A549 (cell line): ENCODE data around the gene BCAP31. TPM values are rescaled to one million over a fixed set of nuclear protein-coding genes. Genes with fewer than 3 reads are reported as not detected.
"Not testable (repeated sequence)": the region's sequence is repeated elsewhere in the genome, so short reads cannot be mapped to it uniquely, and the experiment has no call there.

ENCODE experiments used
- ATAC-seq, 2 experiments: fragments of 200-7000 bp in 1 of 2; fragments of >200 bp in 1 of 2; cut with Nextera tagmentation in 1 of 2; cut with Tn5 transposase in 1 of 2; 3 replicates each; pipeline versions ENCODE4 v1.8.0 to v1.9.1; 2018 to 2020; ENCODE audit warnings: mild to moderate bottlenecking in 1 of 2, moderate library complexity in 1 of 2
- CTCF ChIA-PET: fragments of 300-600 bp; sonication (Branson Sonifier 250); formaldehyde crosslinking; extraction: SDS; loops from one replicate; lab custom pipeline; 2021; ENCODE audit warnings: antibody characterized with exemption, inconsistent platforms; lab: Yijun Ruan, JAX
- POLR2A ChIA-PET: fragments of 350-600 bp; formaldehyde crosslinking; extraction: SDS; loops from one replicate; lab custom pipeline; 2021; ENCODE audit warnings: antibody characterized with exemption, inconsistent platforms; lab: Yijun Ruan, JAX
- DNase-seq, 2 experiments: peaks; one replicate each; pipeline versions ENCODE4 v3.0.0 to v3.0.0-alpha.2; 2011 to 2016; ENCODE audit warnings: low read depth in 1 of 2, low spot score in 1 of 2
- FAIRE-seq: peaks from 2 replicates; lab custom pipeline; 2011; peaks lifted over from hg19 to GRCh38; lab: Jason Lieb, UNC
- H3K27ac ChIP-seq, 2 experiments: fragments of >200 bp; sonication (Bioruptor Twin); formaldehyde crosslinking; 3 replicates each; pipeline ENCODE4 v1.5.1; 2016 to 2017
- H3K4me1 ChIP-seq: fragments of >200 bp; sonication (Bioruptor Twin); formaldehyde crosslinking; 3 replicates; pipeline ENCODE4 v1.6.1; 2016
- H3K4me2 ChIP-seq: fragments of >200 bp; sonication (Bioruptor Twin); formaldehyde crosslinking; 3 replicates; pipeline ENCODE4 v1.6.1; 2016
- H3K4me3 ChIP-seq: fragments of >200 bp; sonication (Bioruptor Twin); formaldehyde crosslinking; 3 replicates; pipeline ENCODE4 v1.5.1; 2016
- H3K9me3 ChIP-seq: fragments of >200 bp; sonication (Bioruptor Twin); formaldehyde crosslinking; 3 replicates; pipeline ENCODE4 v1.6.1; 2016
- BHLHE40 ChIP-seq: IDR thresholded peaks from 2 replicates; pipeline ENCODE4 v1.6.1; 2012; ENCODE audit warnings: low read depth, low read length, inconsistent platforms
- EHMT2 ChIP-seq: fragments of 200-600 bp; sonication (generic); IDR thresholded peaks from 2 replicates; pipeline ENCODE4 v1.6.1; 2016; ENCODE audit warnings: antibody characterized with exemption, low read depth, mild to moderate bottlenecking, moderate library complexity
- ESRRA ChIP-seq: fragments of 150-350 bp; IDR thresholded peaks from 2 replicates; pipeline ENCODE4 v1.6.1; 2014; ENCODE audit warnings: mild to moderate bottlenecking, low read length, borderline replicate concordance
- HDAC2 ChIP-seq: fragments of 200-600 bp; sonication (generic); IDR thresholded peaks from 2 replicates; pipeline ENCODE4 v1.6.1; 2016
- HOXB5 ChIP-seq: fragments of 250-450 bp; sonication (Bioruptor Pico); IDR thresholded peaks from 2 replicates; pipeline ENCODE4 v1.5.0; 2020; ENCODE audit warnings: mild to moderate bottlenecking, moderate library complexity
- JUNB ChIP-seq: fragments of >200 bp; sonication (Bioruptor Twin); formaldehyde crosslinking; IDR thresholded peaks from 2 replicates; pipeline ENCODE4 v1.6.1; 2016
- MAZ ChIP-seq: fragments of 150-350 bp; IDR thresholded peaks from 2 replicates; pipeline ENCODE4 v1.6.1; 2014; ENCODE audit warnings: antibody characterized with exemption, low read depth, low read length, borderline replicate concordance
- NPAS2 ChIP-seq: fragments of 250-450 bp; sonication (Bioruptor Pico); IDR thresholded peaks from 2 replicates; pipeline ENCODE4 v1.8.0; 2022; ENCODE audit warnings: mild to moderate bottlenecking, moderate library complexity, borderline replicate concordance
- RARB ChIP-seq: fragments of 250-450 bp; sonication (Bioruptor Pico); IDR thresholded peaks from 2 replicates; pipeline ENCODE4 v1.8.0; 2021; ENCODE audit warnings: mild to moderate bottlenecking, moderate library complexity
- RFX5 ChIP-seq: fragments of 450-650 bp; IDR thresholded peaks from 2 replicates; pipeline ENCODE4 v1.7.1; 2014; ENCODE audit warnings: antibody characterized with exemption, mild to moderate bottlenecking, moderate library complexity
- TP53 ChIP-seq: fragments of 250-450 bp; sonication (Bioruptor Pico); IDR thresholded peaks from 2 replicates; pipeline ENCODE4 v1.5.0; 2021; ENCODE audit warnings: mild to moderate bottlenecking, moderate library complexity
- ZC3H11A ChIP-seq: fragments of 450-650 bp; IDR thresholded peaks from 2 replicates; pipeline ENCODE4 v1.6.1; 2014; ENCODE audit warnings: antibody characterized with exemption, mild to moderate bottlenecking
- ZFP36 ChIP-seq: fragments of 450-650 bp; IDR thresholded peaks from 2 replicates; pipeline ENCODE4 v1.6.1; 2014; ENCODE audit warnings: borderline replicate concordance; ENCODE audit not compliant: partially characterized antibody
- ZSCAN20 ChIP-seq: fragments of 250-450 bp; sonication (Bioruptor Pico); IDR thresholded peaks from 2 replicates; pipeline ENCODE4 v1.8.0; 2022; ENCODE audit warnings: mild to moderate bottlenecking, moderate library complexity
- WGBS: methylation state at CpG from one replicate; pipeline ENCODE4 v1.1.6; 2017; ENCODE audit errors: missing lambda C conversion rate; 5-methylcytosine and 5-hydroxymethylcytosine counted together
- polyA plus RNA-seq, 4 experiments: library from polyadenylated mRNA; depleted of rRNA in 3 of 4; stranded (reverse); fragments of >200 nt; fragmentation: RNase III in 1 of 4; extraction: RNeasy Plus Mini Kit Qiagen cat#74134 plus additional on column Dnase treatment in 1 of 4; gene quantifications; 2 replicates in 3 of 4; 3 replicates in 1 of 4; pipeline ENCODE4 v1.2.3, GENCODE V29; 2011 to 2017
- TF ChIP-seq, protein P1 (sequence below): fragments of 250-450 bp; sonication (Bioruptor Pico); IDR thresholded peaks from 2 replicates; pipeline ENCODE4 v1.5.0; 2020; ENCODE audit warnings: low read depth, mild to moderate bottlenecking, moderate library complexity
- TF ChIP-seq, protein P2 (sequence below): fragments of 200-600 bp; sonication (generic); IDR thresholded peaks from 2 replicates; pipeline ENCODE4 v1.6.1; 2016; ENCODE audit warnings: antibody characterized with exemption, mild to moderate bottlenecking, moderate library complexity

Gene BCAP31
- polyA plus RNA-seq, 2 of the 4 experiments (the other 2 are of a cell fraction): 217 to 349 TPM

DNA sequence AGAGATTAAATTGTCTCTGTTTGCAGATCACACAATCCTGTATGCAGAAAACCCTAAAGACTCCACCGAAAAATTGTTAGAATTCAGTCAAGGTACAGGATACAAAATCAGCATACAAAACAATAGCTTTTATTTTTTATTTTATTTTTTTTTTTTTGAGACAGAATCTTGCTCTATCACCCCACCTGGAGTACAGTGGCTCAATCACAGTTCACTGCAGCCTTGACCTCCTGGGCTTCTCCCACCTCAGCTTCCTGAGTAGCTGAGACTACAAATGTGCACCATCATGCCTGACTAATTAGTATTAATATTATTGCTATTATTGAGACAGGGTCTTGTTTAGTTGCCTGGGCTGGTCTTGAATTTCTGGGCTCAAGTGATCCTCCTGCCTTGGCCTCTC, 30.9 kb upstream of the BCAP31 start:
- no peak for DNase-seq
- Histone ChIP-seq H3K27ac (no peak overlapping the region), H3K4me2 (no peak overlapping the region), H3K9me3 (peaks cover 9% of the 10 kb centered on the region), H3K4me3 (no peak overlapping the region), H3K4me1 (no peaks in the 10 kb centered on the region)
- FAIRE-seq: no peak
- WGBS: 47% methylated on average over 1 of the region's 1 CpG
- ATAC-seq: no peak
- ChIA-PET CTCF (interaction anchor here (1.5 to 2.8 kb wide), 2 partner anchors 8 to 145 kb away, joined by 4 to 17 read pairs; partner anchors contain the start of gene PLXNB3), POLR2A (no interaction called here)
- TF ChIP-seq RARB (CRISPR knock-in tag): no peak

DNA sequence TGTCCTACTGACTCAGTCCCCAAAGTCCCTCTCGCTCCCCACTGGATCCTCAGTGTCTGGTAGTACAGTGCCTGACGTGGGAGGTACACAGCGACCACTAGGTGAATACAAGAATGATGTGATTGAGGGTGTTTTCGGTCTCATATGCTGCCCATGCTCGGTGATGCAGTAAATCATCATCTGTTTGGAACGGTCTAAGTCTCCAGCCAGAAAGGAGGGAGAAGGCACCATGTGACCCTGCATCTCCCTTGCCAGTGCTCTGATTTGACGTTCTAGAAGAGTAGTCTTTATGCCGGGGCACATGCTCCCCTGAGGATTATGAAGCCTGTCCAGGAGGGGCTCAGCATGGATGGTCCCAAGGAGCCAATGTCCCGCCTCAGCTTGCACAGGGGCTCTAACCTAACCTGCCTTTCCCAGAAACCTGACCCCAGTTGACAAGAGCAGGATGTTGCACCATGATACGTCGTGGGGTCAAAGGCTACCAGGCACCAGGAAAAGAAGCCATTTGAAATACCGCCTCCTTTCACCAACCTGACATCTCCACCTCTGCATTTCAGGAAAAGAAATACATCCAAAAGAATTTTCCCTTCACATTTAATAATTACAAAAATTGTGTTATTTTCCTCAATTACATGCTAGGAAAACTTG, 26.1 kb upstream of the BCAP31 start:
- Histone ChIP-seq H3K27ac (no peak overlapping the region), H3K9me3 (no peaks in the 10 kb centered on the region), H3K4me2 (no peak overlapping the region), H3K4me3 (no peak overlapping the region), H3K4me1 (no peaks in the 10 kb centered on the region)
- WGBS: 39% methylated on average over 11 of the region's 12 CpGs
- ATAC-seq (no peak), DNase-seq (no peak), FAIRE-seq (no peak)
- no peak for TF ChIP-seq ESRRA
- TF ChIP-seq, protein P1, sequence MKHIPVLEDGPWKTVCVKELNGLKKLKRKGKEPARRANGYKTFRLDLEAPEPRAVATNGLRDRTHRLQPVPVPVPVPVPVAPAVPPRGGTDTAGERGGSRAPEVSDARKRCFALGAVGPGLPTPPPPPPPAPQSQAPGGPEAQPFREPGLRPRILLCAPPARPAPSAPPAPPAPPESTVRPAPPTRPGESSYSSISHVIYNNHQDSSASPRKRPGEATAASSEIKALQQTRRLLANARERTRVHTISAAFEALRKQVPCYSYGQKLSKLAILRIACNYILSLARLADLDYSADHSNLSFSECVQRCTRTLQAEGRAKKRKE (CRISPR knock-in tag): no peak
- no peak for TF ChIP-seq HDAC2
- no peak for TF ChIP-seq EHMT2
- TF ChIP-seq ZC3H11A: no peak
- no peak for TF ChIP-seq ZFP36
- TF ChIP-seq JUNB: no peak
- TF ChIP-seq RFX5: no peak
- TF ChIP-seq ZSCAN20 (CRISPR knock-in tag): no peak
- TF ChIP-seq MAZ: no peak
- TF ChIP-seq RARB (CRISPR knock-in tag): no peak
- TF ChIP-seq, protein P2, sequence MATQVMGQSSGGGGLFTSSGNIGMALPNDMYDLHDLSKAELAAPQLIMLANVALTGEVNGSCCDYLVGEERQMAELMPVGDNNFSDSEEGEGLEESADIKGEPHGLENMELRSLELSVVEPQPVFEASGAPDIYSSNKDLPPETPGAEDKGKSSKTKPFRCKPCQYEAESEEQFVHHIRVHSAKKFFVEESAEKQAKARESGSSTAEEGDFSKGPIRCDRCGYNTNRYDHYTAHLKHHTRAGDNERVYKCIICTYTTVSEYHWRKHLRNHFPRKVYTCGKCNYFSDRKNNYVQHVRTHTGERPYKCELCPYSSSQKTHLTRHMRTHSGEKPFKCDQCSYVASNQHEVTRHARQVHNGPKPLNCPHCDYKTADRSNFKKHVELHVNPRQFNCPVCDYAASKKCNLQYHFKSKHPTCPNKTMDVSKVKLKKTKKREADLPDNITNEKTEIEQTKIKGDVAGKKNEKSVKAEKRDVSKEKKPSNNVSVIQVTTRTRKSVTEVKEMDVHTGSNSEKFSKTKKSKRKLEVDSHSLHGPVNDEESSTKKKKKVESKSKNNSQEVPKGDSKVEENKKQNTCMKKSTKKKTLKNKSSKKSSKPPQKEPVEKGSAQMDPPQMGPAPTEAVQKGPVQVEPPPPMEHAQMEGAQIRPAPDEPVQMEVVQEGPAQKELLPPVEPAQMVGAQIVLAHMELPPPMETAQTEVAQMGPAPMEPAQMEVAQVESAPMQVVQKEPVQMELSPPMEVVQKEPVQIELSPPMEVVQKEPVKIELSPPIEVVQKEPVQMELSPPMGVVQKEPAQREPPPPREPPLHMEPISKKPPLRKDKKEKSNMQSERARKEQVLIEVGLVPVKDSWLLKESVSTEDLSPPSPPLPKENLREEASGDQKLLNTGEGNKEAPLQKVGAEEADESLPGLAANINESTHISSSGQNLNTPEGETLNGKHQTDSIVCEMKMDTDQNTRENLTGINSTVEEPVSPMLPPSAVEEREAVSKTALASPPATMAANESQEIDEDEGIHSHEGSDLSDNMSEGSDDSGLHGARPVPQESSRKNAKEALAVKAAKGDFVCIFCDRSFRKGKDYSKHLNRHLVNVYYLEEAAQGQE: no peak
- TF ChIP-seq HOXB5 (CRISPR knock-in tag): no peak
- TF ChIP-seq TP53 (CRISPR knock-in tag): no peak
- TF ChIP-seq BHLHE40: no peak
- no peak for TF ChIP-seq NPAS2 (CRISPR knock-in tag)
- CTCF ChIA-PET: interaction anchor here (2.2 kb wide), 1 partner anchor 13 kb away, joined by 7 read pairs; the partner anchor contains the start of gene PLXNB3
- POLR2A ChIA-PET: no interaction called here

DNA sequence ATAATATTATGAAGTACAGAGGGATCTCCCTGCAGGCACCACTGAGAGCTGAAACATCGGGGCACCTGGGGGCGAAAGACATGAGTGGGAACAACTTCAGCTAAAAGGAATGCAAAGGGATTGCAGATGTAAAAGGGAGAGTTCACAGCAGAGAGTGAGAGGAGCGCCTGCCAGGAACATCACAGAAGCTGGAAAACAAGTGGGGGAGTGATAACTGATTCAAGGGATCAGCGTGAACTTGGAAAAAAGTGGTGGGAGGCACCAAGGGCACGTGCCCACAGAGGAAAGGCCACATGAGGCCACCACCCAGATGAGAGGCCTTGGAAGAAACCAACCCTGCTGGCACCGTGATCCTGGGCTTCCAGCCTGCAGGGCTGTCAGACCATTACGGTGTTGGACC, 24.8 kb upstream of the BCAP31 start:
- FAIRE-seq, H3K4me1 ChIP-seq, H3K4me2 ChIP-seq, H3K27ac ChIP-seq, POLR2A ChIA-PET, ATAC-seq, H3K9me3 ChIP-seq, H3K4me3 ChIP-seq, DNase-seq: not testable (repeated sequence)
- CTCF ChIA-PET: interaction anchor here (1.1 kb wide), 1 partner anchor 15 kb away, joined by 3 read pairs; the partner anchor contains the start of gene PLXNB3
- WGBS: 53% methylated on average over 7 of the region's 7 CpGs

DNA sequence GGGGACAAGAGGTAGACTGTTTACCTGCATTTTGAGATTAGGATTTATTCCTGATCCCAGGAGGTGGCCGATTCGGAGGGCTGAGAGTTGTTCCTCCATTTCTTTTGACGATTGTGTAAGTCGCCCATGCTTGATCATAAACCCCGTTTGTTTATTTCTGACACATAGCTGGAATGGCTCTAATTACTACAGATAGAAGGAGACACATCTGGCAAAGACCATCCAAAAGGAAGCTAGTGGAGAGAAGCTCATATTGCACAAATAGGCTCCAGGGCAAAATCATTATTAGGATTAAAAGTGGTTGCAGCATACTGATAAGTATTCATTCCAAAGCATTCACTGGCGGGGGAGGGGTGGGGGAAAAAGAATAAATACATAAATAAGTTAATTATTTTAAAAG, 22.8 kb upstream of the BCAP31 start:
- POLR2A ChIA-PET, H3K4me2 ChIP-seq, FAIRE-seq, ATAC-seq, H3K4me3 ChIP-seq, DNase-seq, H3K4me1 ChIP-seq, CTCF ChIA-PET, H3K27ac ChIP-seq, H3K9me3 ChIP-seq: not testable (repeated sequence)
- 57% methylated on average over 6 of the region's 6 CpGs for WGBS
